NCI-H526 (cell line): ENCODE data around the gene CCR1.

ENCODE experiments used
- DNase-seq, 2 experiments: peaks; one replicate each; lab custom pipeline; 2025; lab: John Stamatoyannopoulos, UW

CCR1 gene

DNA sequence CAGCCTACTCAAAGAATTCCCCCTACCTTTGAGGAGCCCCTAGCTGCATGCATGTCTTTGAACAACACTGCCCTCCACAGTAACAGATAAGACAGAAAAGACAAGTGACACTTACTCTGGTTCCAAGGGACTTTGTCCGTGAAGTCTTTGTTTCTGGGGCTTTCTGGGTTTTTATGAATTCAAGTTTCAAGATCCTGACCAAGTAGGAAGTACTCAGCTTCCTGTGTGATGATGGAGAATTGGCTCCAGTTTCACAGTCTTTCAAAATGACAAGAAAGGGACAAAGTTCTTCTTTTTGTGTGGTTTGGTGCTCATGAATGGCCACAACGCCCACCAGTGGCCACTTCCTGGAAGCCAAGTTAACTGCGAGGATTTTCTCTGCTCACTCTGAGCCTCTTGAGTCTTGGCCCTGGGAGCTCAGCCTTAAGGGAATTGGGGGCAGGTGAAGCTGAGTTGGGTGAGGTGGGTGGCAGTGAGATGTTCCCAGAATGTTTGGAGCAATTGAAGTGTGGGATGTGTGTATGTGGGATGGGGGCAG is at the start of gene CCR1:
CCR1 (minus strand) TSS at position 147 of the 538 bp plus-strand sequence. CDS start 4,000 bp downstream, outside the sequence.
- peak in 1 of 2 experiments; percentile 6 for DNase-seq

DNA sequence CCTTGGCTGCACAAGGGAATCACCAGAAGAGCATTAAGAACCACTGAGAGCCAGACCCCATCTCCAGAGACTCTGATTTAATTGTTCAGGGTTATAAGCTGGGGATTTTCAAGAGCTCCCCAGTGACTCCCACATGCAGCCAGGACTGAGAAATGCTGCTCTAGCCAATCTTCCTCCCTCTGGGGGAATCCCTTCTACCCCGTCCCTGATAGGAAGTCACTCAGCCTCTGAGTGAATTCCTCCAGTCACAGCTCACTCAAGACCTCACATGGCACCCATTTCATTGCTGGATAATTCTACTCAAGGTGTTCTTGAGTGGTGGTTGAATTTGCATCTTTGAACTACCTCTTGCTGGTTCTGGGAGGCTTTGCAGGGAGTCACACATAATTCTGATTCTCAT is 44.9 kb upstream of the CCR1 start:
- no peak for DNase-seq

DNA sequence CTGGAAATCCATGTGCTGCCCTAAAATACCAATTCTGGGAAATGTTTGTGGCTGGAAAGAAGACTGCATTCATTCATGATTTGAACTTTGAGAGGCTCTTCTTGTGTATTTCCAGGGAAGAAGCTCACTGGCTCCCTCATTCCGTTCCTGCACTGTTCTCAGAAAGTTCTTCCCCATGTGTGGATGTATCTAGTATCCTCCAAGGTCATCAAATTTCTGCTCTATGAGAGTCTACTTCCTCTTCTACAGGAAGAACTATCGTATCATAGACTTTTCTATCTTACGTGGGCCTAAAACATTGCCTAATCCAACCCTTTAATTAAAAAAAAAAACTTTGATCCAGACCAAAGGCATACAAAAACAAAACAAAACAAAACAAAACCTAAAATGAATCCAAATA is 37.0 kb upstream of the CCR1 start:
- no peak for DNase-seq

DNA sequence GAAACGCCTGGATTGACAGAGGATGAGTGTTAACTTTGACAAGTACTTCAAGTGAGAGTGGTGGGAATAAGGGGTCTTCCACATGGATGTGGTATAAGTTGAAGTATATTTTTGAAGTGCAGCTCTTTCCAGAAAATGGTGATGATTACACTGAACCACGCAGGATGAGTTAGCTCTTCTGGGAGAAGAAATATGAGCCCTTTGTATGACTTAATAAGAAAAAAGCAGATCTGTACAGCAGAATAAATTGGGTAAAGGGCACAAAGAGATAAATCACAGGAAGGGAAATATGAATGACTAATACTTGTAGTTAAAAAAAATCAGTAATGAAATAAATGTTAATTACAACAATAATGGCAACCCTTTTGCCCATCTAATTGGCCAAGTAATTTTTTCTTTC is 35.4 kb upstream of the CCR1 start:
- DNase-seq = no peak

DNA sequence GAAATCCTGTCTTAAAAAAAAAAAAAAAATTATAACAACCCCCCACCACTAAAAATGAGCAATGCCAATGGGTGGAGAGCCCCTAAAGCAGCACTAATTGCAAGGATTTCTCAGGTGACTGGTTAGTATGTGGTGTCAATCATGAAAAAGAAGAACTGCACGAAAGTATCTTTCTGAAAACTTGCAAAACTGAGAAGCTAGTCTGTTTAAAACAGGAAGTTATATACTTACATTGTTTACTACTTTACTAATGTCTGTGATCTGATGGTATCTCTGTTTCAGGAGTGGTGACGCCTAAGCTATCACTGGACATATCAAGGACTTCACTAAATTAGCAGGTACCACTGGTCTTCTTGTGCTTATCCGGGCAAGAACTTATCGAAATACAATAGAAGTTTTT is 34.0 kb upstream of the CCR1 start, which contains the start of gene CCR3:
CCR3 (plus strand) TSS at position 341 of the 400 bp plus-strand sequence. CDS start 22,699 bp downstream, outside the sequence.
- no peak for DNase-seq

DNA sequence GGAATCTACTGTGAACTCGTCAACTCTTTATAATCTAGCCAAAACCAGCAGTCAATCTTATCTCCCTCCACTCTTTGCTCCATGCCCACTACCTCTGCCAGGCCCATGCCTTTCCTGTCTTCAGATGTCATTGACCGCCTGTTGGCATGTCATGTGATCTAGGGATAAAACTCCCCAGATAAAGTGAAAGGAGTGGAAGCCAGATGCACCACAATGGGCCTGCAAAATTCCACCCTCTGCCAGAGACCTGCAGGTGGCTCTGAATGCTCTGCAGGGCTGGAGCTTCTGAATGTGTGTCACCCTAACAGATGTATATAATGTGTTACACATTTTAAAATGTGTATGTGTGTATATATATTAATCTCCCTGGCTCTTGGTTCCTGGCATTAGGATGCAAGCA is 31.8 kb upstream of the CCR1 start:
- DNase-seq = no peak

DNA sequence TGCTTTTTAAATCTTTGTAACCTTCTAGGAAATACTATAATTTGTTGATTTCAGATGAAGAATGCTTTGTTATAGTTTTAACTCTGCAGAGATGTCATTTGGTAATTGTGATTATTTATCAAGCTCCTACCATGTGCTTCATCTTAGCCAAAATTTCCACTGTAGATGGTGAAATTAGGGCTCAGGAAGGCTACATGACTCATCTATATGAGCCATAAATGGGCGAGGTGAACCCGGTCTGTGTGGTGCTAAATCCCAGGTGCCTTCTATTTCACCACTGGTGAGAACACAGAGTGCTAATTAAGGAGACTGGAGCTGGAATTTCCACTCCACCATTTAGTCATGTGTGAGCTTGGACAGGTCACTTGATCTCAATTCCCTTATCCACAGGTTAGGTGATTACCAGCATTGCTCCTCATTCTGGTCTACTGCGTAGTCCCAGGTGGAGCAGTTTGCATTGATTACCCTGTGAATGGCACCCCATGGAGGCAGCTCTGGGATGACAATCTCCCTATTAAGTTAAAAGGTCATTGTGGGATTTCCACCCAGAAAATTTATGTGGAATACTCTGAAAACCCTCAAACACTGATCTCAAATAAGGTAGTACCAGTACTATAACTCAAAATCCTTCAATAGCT is 31.3 kb upstream of the CCR1 start:
- DNase-seq = no peak

DNA sequence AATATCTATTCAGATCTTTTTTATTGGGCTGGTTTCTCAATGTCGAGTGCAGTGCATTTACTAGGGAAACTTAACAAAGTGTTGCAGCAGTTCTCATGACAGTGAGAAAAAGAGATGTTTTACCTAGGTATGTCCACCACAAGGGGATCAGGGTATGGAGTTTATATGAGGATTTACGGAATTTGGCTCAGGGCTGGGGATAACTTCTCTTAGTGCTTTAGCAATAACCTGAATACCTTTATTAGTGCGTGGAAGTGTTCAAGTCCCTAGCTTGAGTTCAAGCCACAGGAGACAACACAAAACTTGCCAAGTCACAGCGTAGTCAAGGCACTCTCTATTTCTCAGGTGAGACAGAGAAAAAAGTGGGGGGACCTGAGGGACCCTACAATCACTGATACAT is 30.3 kb upstream of the CCR1 start:
- no peak for DNase-seq

DNA sequence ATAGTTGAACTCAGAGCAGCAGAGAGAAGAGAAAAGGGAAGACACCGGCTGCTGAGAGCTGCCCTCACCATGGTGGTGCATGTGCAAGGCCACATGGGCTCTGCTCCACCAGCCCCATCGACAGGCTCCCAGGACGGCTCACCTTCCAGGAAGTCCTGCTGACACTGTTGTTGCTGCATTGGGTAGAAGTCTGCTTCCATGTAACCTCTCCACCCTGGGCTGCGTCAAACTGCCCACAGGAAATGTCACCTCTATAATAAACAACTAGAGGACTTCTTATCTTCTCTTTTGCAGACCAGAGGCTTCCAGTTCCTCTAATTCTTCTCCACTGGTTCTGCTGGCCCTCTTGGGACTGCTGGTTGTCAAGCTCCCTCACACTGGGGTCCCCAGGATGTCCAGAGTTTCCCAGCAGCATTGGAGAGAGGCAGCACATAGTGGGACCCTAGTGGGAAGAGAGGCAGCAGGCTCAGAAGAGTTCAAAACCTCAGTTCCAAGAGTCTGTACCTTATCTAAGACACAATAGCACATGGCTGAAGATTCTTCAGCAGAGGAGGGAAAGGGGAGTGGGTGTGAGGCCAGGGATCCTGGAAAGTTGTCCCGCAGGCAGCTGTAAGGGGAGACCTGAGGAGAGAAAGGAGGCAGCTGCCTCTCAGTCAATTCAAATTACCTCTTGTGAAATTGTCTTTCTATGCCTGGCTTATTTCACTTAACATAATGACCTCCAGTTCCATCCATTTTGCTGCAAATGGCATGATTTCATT is 28.4 kb upstream of the CCR1 start:
- no peak for DNase-seq

DNA sequence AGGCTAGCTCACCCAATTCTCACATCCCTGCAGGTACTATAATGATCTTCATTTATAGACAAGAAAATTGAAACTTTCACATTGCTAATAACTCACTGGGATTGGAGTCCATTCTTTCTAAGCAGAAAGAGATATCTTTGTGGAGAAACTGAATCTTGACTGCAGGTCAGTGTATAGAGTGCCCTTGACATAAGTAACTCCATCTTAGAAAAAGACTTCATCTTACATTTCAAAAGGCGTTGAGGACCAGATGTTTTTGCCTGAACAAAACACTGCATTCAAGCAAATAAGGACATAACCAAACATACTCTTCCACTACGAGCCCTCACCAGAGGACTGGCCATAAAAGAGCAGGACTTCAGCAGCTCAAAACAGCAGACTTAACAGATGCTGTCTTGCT is 27.3 kb upstream of the CCR1 start:
- no peak for DNase-seq

DNA sequence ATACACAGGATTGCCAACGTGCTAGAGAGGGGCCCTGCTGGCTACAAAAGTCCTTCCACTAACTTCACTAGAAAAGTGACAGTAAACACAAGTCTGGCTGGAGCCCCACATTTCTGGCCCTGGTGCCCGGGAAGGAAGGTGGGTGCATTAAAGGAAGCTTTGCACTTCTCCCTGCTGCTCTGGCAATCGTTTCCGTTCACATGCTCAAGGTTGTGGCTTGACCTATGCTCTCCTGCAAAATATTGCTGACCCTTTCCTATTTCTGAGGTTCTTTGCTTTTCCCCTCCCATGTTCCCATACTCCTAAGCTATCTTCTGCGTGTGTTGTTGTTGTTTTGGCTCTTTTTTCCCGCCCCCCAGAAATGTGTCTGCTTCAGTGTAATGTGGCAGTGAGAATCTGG is 25.1 kb upstream of the CCR1 start:
- DNase-seq = no peak

DNA sequence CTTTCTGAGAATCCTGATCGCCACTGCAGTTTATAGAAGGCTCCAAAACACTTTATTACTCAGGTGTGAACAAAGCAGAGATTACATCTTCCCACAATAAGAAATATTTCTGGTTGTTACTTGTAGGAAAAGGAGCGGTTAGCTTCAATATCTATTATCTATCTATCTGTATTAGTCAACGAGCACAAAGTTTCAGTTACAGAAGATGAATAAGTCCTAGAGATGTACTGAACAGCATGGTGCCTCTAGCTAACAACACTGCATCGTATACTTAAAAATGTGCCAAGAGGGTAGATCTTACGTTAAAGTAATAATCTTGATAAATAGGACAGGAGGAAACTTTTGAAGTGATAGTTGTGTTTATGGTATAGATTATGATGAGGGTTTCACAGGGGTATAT is 23.2 kb upstream of the CCR1 start:
- no peak for DNase-seq

DNA sequence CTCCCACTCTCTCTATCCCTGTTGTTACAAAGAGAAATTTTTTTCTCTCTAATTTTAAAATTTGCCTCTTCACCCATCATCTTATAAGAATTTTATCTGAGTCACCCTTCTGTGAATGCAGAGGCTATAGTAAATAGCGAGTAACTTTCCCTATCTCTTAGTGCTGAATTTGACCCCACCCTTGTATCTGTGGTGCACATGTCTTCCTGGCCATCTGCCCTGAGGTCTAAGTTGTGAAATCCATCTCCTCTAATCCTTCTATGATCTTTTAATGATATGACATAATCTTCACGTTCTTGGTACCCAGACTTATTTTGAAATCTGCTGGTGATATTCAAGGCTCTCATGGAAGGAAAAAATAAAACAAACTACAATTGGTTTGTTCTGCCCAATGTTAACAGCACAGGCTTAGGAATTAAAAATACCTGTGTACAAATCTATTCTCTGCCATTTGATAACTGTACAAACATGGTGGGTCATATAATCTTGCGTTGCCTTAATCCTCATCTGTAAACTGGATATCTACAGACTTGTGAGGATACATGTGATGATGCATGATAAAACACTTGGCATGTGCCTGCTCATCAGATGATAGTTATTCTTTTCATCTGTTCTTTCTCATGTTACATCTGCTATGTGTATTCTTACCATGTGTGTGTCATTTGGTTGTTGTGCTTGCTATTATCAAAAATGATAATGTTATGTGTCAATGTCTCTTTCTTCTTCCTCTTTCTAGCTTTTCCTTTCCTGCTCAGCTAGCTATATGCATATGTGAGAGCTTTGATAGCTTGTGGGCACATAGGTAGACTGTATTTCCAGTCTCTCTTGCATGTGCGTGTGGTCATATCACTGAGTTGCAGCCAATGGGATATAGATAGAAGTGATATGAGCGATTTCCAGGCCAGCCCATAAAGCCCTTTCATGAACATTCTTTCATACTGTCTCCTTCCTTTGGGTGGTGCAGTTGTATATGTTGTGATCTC is 20.4 kb upstream of the CCR1 start:
- no peak for DNase-seq

DNA sequence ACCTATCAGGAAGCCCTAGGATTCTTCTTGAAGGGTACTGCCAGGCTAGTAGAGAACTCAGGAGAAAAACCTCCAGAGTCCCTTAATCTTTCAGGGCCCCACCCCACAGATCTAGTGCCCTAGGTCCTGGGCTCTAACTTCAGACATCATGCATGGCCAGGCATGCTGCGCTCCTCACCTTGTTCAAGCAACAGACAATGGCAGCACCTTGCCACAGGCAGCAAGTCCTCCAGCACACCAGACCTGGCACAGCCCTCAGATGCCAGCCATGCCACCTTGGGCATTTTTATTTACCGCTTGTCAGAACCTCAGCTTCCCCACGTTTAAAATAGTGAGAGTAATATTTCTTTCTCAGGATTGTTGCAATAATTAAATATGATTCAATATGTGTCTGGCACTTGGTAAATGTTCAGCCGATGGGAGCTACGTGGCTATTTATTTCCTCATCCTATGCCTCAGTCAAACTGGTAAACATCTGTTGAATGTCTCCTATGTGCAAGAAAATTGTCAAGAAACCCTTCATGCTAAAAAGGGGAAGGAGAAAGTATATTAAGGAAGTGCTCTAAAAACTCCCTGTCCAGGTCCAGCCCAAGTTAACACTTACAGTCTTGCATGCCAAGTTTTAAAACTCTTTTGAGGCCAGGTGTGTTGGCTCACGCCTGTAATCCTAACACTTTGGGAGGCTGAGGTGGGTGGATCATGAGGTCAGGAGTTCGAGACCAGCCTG is 14.5 kb upstream of the CCR1 start:
- DNase-seq = no peak

DNA sequence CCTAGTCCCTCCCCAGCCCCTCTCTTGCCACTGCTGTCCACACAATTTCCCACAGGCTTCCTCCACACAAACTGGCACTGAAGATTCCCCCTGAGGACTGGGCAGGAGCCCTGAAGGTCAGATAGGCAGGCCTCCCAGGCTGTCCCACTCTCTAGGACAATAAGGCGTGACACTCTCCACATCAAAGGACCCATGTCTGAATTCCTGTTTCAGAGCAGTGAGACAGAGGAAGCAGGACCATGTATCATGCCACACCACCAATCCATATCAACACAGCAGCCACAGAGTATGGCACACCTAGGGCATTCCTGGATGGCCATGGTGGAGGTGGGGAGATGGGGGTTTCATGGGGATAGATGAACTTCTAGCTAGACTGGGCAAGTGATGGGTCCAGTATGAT is 13.8 kb upstream of the CCR1 start:
- no peak for DNase-seq

DNA sequence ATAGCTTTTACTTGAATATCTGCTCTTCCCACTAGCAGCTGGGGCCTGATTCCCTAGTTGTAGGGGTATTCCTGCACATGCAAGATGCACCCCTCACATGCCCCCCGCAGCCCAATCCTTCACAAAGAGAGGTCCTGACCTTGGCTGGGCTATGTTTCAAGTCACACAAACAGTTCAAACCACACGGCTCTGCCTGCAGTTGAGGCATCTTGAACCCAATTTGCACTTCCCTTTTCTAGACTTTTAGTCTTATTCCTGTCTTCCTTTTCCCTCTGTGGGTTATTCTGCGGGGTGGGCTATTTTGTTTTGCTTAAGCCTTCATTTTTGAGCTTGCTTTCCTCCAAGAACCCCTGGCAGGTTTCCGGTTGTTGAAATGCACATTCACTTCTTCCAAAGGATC is 13.3 kb upstream of the CCR1 start:
- no peak for DNase-seq

DNA sequence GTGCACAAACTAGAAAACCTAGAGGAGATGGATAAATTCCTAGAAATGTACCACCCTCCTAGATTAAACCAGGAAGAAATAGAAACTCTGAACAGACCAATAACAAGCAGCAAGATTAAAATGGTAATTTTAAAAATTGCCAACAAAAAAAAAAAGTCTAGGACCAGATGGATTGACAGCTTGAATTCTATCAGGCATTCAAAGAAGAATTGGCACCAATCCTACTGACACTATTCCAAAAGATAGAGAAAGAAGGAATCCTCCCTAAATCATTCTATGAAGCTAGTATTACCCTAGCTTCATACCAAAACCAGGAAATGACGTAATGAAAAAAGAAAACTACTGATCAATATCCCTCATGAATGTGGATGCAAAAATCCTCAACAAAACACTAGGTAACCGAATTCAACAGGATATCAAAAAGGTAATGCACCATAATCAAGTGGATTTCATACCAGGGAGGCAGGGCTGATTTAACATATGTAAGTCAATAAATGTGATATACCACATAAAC is 10.1 kb upstream of the CCR1 start:
- no peak for DNase-seq

DNA sequence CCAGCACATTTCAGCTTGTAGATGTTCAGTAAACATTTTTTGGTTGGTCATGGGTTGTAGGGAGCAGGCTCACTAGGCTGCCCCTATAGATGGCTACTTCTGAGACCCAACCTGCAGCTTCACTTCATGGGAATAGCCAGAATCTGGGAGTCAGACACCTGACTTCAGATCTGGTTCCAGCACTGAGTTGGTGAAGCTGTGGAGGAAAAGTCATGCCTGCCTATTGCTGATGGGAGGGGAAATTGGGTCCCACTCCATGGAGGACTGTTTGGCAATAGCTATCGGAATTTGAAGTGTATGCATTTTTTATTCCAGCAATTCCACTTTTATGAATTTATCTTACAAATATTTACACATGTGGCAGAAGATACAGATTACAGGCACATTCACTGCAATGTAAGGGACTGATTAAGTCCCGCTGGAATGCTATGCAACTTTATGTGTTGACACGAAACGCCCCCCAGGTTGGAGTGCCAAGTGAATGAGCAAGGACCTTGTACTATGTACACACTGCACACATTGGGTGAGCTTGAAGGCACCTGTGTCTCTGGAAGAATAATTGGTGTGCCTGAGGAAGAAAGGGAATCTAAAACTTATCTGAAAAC is 7.8 kb upstream of the CCR1 start:
- DNase-seq = no peak

DNA sequence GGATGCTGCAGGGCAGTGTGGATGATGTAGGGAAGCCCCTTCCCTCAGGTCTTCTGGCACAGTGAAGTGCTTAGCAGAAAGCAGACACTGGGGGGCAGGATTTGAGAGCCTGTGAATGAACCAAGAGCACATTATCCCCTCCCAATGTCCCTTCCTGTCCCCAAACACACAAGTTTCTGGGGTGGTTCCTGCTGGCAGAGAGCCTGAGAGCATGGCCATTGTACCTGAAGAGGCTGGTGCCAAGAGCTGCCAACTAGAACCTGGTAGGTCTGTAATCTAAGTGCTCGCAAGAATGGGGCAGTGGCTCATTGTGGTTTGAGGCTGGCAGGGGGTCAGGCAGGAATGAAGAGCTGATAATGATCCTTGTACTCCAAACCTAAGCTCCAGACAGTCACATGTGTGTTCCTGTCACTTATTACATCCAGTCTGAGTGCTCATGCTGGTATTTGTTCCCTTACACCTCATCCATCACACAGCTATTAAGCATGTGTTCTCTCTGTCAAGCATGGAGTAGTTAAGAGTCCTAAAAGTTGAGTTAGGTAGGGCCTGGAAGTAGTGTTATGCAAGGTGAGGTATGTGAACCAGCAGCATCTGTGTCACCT is 6.7 kb upstream of the CCR1 start:
- DNase-seq = peak in 1 of 2 experiments; percentile 2

DNA sequence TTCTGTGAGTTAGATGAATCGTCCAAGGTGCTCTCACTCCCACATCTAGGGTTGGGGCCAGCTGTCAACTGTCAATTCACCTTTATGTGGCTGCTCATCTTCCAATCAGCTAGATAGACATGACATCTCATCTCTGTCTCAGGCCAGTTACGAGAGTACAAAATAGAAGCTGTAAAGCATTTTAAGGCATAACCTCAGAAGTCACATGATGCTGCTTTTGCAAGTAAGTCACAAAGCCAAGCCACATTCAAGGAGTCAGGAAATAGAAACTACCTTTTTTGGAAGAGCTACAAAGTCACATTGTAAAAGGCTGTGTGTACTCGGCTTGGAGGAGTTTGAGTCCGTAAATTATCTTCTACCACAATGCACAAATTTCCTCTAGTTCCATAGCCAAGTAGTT is 5.1 kb upstream of the CCR1 start:
- DNase-seq = no peak
